Measurements from ENCODE around the gene AQP4. TPM values are rescaled to one million over a fixed set of nuclear protein-coding genes. Genes with fewer than 3 reads are reported as not detected.

AQP4 gene
- total RNA-seq, 1 experiment from 2014 or later = 0.27 TPM

- BruUV-seq (replicated peaks) = no TSS peak
- Histone ChIP-seq H3K9me3 (no peaks in the 10 kb centered on the region), H3K4me1 (no peaks in the 10 kb centered on the region), H3K36me3 (ENCODE audit: control insufficient read depth, insufficient read depth, low read length) (no peaks in the 10 kb centered on the region), H3K27me3 (replicated peaks; ENCODE audit: control insufficient read depth, insufficient read depth, low read length) (no peaks in the 10 kb centered on the region), H3K4me3 (ENCODE audit: low read depth, low read length) (no peak overlapping the region)
- intact Hi-C loops (cut with micrococcal nuclease; ENCODE audit: unreplicated experiment) = no loop called here
- no peak for DNase-seq
- Mint-ChIP-seq H3K4me3 (ENCODE audit: unreplicated experiment) (no peak overlapping the region), H3K27me3 (ENCODE audit: insufficient read depth, unreplicated experiment) (peaks cover 3% of the 10 kb centered on the region), H3K4me1 (ENCODE audit: low read depth, unreplicated experiment) (no peaks in the 10 kb centered on the region), H3K9me3 (ENCODE audit: unreplicated experiment) (no peaks in the 10 kb centered on the region), H3K27ac (ENCODE audit: unreplicated experiment) (no peak overlapping the region), H3K36me3 (ENCODE audit: insufficient read depth, unreplicated experiment) (no peaks in the 10 kb centered on the region)
- TF ChIP-seq CTCF (IDR thresholded peaks at IDR 0.05; ENCODE audit: insufficient read depth in 1 of 2, low read depth in 1 of 2, low read length in 1 of 2, severe bottlenecking in 1 of 2, unreplicated experiment in 1 of 2) = no peak
- ChIA-PET POLR2A (no interaction called here), CTCF (interaction anchor here (0.7 kb wide), 1 partner anchor 669 kb away, joined by 3 read pairs; no protein-coding TSS in a partner anchor)
Observed at GRCh38 chr18:26827581-26827980, 37.9 kb downstream of the AQP4 start.

DNA sequence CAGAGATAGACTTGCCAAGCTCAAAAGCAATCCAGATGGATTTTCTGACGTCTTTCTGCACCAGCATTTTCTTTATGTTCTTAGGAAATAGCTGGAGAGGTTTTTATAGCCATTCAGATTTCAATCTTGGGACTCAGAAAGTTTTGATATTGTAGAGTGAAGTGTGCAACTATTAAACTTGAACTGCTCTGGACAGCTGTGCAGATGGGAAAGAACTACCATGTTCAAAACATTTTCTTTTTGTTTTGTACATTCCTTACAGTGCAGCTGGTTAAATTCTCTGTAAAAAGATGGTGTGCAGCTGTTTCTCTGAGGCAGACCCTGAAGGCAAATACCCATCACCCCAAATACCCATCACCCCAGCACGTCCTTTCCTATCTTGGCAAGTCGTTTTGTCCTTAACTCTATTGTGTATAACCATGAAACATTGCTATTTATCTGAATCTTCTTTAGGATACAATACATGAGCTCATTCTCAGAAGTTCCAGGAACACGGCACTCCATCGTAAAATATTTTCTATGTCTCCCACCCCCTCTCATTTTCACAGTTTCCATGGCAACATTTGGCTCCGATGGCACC is 38.8 kb downstream of the AQP4 start:
- POLR2A ChIA-PET = no interaction called here
- TF ChIP-seq CTCF (IDR thresholded peaks at IDR 0.05; ENCODE audit: insufficient read depth in 1 of 2, low read depth in 1 of 2, low read length in 1 of 2, severe bottlenecking in 1 of 2, unreplicated experiment in 1 of 2) = no peak
- intact Hi-C loops (cut with micrococcal nuclease; ENCODE audit: unreplicated experiment) = no loop called here
- no peak for DNase-seq
- Histone ChIP-seq H3K36me3 (ENCODE audit: control insufficient read depth, insufficient read depth, low read length) (no peaks in the 10 kb centered on the region), H3K27me3 (replicated peaks; ENCODE audit: control insufficient read depth, insufficient read depth, low read length) (no peaks in the 10 kb centered on the region), H3K4me3 (ENCODE audit: low read depth, low read length) (no peak overlapping the region), H3K9me3 (no peaks in the 10 kb centered on the region), H3K4me1 (no peaks in the 10 kb centered on the region)
- Mint-ChIP-seq H3K27ac (ENCODE audit: unreplicated experiment) (no peak overlapping the region), H3K4me1 (ENCODE audit: low read depth, unreplicated experiment) (no peaks in the 10 kb centered on the region), H3K27me3 (ENCODE audit: insufficient read depth, unreplicated experiment) (peaks cover 3% of the 10 kb centered on the region), H3K4me3 (ENCODE audit: unreplicated experiment) (no peak overlapping the region), H3K9me3 (ENCODE audit: unreplicated experiment) (no peaks in the 10 kb centered on the region), H3K36me3 (ENCODE audit: insufficient read depth, unreplicated experiment) (no peaks in the 10 kb centered on the region)
- CTCF ChIA-PET = no interaction called here
- BruUV-seq (replicated peaks) = no TSS peak

DNA sequence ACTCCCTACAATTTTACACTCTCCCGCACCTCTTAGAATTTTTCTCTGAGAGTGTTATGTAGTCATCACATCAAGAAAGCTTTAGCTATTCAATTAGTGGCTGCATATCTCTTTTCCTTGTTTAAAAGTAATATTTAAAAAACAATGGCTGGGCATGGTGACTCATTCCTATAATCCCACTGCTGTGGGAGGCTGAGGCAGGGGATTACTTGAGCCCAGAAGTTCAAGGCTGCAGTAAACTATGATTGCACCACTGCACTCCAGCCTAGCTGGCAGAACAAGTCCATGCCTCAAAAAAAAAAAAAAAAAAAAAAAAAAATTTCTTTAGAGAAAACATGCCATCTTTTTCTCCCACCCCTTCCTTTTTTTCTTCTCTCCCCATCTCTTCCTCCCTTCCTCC is 44.3 kb downstream of the AQP4 start:
- H3K4me3 ChIP-seq (ENCODE audit: low read depth, low read length) = no peak overlapping the region
- H3K4me1 ChIP-seq = no peaks in the 10 kb centered on the region
- Mint-ChIP-seq H3K27me3 (ENCODE audit: insufficient read depth, unreplicated experiment) (peaks cover 3% of the 10 kb centered on the region), H3K4me1 (ENCODE audit: low read depth, unreplicated experiment) (no peaks in the 10 kb centered on the region), H3K9me3 (ENCODE audit: unreplicated experiment) (peaks cover 9% of the 10 kb centered on the region), H3K27ac (ENCODE audit: unreplicated experiment) (no peak overlapping the region), H3K36me3 (ENCODE audit: insufficient read depth, unreplicated experiment) (no peaks in the 10 kb centered on the region), H3K4me3 (ENCODE audit: unreplicated experiment) (no peak overlapping the region)
- ChIA-PET POLR2A (no interaction called here), CTCF (no interaction called here)
- no peak for TF ChIP-seq CTCF (IDR thresholded peaks at IDR 0.05; ENCODE audit: insufficient read depth in 1 of 2, low read depth in 1 of 2, low read length in 1 of 2, severe bottlenecking in 1 of 2, unreplicated experiment in 1 of 2)
- no peak for DNase-seq
- H3K9me3 ChIP-seq = no peaks in the 10 kb centered on the region
- intact Hi-C loops (cut with micrococcal nuclease; ENCODE audit: unreplicated experiment) = no loop called here
- no peaks in the 10 kb centered on the region for H3K36me3 ChIP-seq (ENCODE audit: control insufficient read depth, insufficient read depth, low read length)
- H3K27me3 ChIP-seq (replicated peaks; ENCODE audit: control insufficient read depth, insufficient read depth, low read length) = no peaks in the 10 kb centered on the region
- BruUV-seq (replicated peaks) = no TSS peak
